Stimulated activated CD4-positive, alpha-beta T cell treated with anti-CD3 and anti-CD28 coated beads, Interleukin-15, amount 100 ng/mL, for 24 hours (primary cell): ENCODE results near the gene AKR1C1.
"Not testable (repeated sequence)": the region's sequence is repeated elsewhere in the genome, so short reads cannot be mapped to it uniquely, and the experiment has no call there.

Experiments used
- DNase-seq: peaks from one replicate; pipeline ENCODE4 v3.0.0-alpha.2; 2020

The AKR1C1 gene

GRCh38 chr10:4962876-4963814 lies at the start of gene AKR1C1:
Gene AKR1C1, plus strand, starts transcription at chr10:4963415. Its CDS starts 30 bp downstream, at chr10:4963445.
- DNase-seq: not testable (repeated sequence)

GRCh38 chr10:4914213-4914850 lies 48.9 kb upstream of the AKR1C1 start:
- no peak for DNase-seq

GRCh38 chr10:4916086-4916716 lies 47.0 kb upstream of the AKR1C1 start:
- DNase-seq: no peak

GRCh38 chr10:4918236-4918635 lies 45.0 kb upstream of the AKR1C1 start:
- no peak for DNase-seq

- DNase-seq: not testable (repeated sequence)
These were observed 38.7 kb upstream of the AKR1C1 start for GRCh38 chr10:4924482-4924881.

- DNase-seq: no peak
These were observed 36.8 kb upstream of the AKR1C1 start for GRCh38 chr10:4926400-4926799.

GRCh38 chr10:4931587-4931986 lies 31.6 kb upstream of the AKR1C1 start:
- no peak for DNase-seq

GRCh38 chr10:4934391-4934987 lies 28.7 kb upstream of the AKR1C1 start:
- DNase-seq: no peak

GRCh38 chr10:4937346-4937745 lies 25.9 kb upstream of the AKR1C1 start:
- no peak for DNase-seq

GRCh38 chr10:4939224-4940072 lies 23.8 kb upstream of the AKR1C1 start:
- DNase-seq: no peak

GRCh38 chr10:4940073-4940428 lies 23.2 kb upstream of the AKR1C1 start:
- DNase-seq: not testable (repeated sequence)

GRCh38 chr10:4940909-4941308 lies 22.3 kb upstream of the AKR1C1 start:
- DNase-seq: not testable (repeated sequence)

- DNase-seq: no peak
These were observed 21.5 kb upstream of the AKR1C1 start for GRCh38 chr10:4941540-4942330.

- DNase-seq: not testable (repeated sequence)
These were observed 20.3 kb upstream of the AKR1C1 start for GRCh38 chr10:4942931-4943330.

GRCh38 chr10:4943416-4943815 lies 19.8 kb upstream of the AKR1C1 start:
- DNase-seq: not testable (repeated sequence)

- no peak for DNase-seq
These were observed 19.4 kb upstream of the AKR1C1 start for GRCh38 chr10:4943821-4944220.

GRCh38 chr10:4944841-4945240 lies 18.4 kb upstream of the AKR1C1 start:
- DNase-seq: no peak

GRCh38 chr10:4945766-4946717 lies 17.2 kb upstream of the AKR1C1 start:
- DNase-seq: no peak

GRCh38 chr10:4947039-4947634 lies 16.1 kb upstream of the AKR1C1 start:
- no peak for DNase-seq
